EH (cell line): ENCODE measurements around the gene TXNIP.

ENCODE experiments used
- DNase-seq: peaks from one replicate; pipeline ENCODE4 v3.0.0-alpha.2; 2015; ENCODE audit warnings: low read depth

TXNIP gene

DNA sequence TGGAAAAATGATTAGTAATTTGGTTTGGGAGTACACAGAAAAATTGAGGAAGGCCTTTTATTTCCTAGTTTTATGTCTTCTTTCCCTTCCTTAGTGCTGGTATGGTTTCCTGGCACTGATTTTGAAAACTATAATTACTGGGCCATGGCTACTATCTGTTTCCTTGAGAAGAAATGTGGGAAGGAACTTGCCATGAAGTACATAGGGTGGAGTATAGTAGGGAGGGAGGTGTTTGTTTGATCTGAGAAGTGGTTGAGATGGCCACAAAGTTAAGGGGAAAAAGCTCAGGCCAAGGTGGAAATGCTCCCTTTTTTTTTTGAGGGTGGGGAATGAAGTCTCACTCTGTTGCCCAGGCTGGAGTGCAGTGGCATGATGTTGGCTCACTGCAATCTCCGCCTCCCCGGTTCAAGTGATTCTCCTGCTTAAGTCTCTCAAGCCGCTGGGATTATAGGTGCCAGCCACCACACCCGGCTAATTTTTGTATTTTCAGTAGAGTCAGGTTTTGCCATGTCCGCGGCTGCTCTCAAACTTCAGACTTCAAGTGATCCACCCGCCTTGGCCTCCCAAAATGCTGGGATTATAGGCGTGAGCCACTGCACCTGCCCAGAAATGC is 13.9 kb upstream of the TXNIP start:
- no peak for DNase-seq

- no peak for DNase-seq
These were observed 11.2 kb upstream of the TXNIP start for GRCh38 chr1:146007489-146008133.

GRCh38 chr1:146001709-146002108 is 5.3 kb upstream of the TXNIP start:
- no peak for DNase-seq

DNA sequence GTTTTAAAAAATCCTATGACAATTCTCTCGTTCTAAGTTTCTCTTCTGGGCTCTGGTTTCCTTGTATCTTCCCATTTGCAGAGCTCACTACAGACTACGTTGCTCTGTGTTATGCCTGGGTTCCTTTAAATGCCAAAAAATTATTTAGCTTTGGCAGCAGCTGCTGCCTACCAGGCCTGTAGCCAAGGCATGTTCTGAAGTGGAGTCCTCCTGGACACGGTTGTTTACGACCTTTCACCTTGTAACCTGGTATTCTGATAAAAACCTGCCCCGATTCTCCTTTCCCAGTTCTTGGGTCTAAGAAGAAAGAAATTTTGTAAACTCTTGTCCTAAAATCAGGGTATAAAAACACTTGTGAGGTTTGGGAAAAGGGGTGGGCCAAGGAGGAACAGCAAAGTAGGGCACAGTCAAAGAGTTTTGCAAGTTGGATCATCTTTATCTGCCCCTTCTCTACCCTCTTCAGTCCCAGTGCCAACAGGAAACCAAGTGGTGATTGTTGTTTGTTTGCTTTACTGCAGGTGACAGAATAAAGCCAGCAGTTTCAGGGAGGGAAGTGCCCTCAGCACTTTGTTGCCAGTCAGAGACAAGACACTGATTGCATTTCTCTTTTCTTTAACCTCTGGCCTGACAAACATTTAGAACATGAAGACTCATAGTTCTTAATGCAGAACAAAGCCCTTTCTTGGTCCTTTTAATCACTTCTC is 3.1 kb upstream of the TXNIP start:
- no peak for DNase-seq

DNA sequence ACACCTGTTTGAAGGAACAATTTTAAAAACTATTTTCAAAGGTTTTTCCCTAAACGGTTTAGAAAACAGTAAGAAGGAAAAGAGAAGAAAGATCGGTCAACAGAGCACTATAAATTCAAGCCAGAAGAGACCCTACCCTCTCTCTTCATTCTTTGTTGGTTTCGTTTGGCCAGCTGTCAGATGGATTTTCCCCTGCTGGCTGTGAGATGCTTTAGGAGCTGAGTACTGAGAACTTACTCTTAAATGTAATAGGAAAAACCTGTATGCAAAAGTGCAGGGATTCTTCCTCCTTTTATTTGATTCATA is 1.3 kb upstream of the TXNIP start:
- DNase-seq = no peak

- peak; percentile 29 for DNase-seq
These were observed 788 bp upstream of the TXNIP start for GRCh38 chr1:145997016-145997717.

GRCh38 chr1:145995964-145996432 is 381 bp downstream of the TXNIP start:
- DNase-seq = no peak

- no peak for DNase-seq
These were observed 1.1 kb downstream of the TXNIP start for GRCh38 chr1:145995148-145995881.

- DNase-seq = no peak
These were observed 1.8 kb downstream of the TXNIP start for GRCh38 chr1:145994391-145995120.

GRCh38 chr1:145993618-145994390 is 2.6 kb downstream of the TXNIP start:
- DNase-seq = no peak

- no peak for DNase-seq
These were observed 3.3 kb downstream of the TXNIP start for GRCh38 chr1:145992958-145993617.

DNA sequence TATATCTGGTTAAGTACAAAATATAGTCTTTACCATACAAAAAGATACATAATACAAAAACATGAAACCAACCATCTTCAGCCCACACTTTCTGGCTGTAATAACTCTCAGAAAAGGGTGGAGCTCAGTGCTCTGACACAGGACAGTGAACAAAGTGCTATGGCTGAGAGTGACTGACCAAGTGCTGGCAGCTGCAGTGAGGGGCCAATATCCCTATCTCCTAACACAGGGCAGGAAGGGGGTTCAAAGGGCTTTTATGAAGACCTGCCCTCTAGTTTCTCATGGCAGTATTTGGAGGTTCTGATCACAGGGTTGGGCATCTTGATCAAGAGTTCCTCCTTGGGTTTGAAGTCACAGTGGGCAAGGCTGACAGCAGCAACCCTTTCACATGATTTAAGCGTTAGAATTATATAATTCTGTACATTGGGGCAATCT is 3.9 kb downstream of the TXNIP start:
- DNase-seq = no peak

- no peak for DNase-seq
These were observed 4.5 kb downstream of the TXNIP start for GRCh38 chr1:145991735-145992412.

- no peak for DNase-seq
These were observed 6.0 kb downstream of the TXNIP start for GRCh38 chr1:145990249-145990855.

- no peak for DNase-seq
These were observed 7.6 kb downstream of the TXNIP start for GRCh38 chr1:145988773-145989172.

GRCh38 chr1:145987926-145988325 is 8.5 kb downstream of the TXNIP start:
- no peak for DNase-seq

DNA sequence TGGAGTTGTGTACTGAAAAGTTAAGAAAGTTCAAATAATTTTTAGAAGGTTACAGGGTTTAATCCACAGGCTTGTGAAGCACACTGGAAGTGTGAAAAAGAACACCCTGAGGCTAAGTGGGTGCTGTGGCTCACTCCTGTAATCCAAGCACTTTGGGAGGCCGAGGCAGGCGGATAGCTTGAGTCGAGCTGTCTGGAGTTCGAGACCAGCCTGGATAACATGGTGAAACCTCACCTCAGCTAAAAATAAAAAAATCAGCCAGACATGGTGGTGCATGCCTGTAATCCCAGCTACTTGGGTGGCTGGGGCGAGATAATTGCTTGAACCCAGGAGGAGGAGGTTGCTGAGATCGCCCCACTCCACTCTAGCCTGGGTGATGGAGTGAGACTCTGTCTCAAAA is 9.8 kb downstream of the TXNIP start:
- DNase-seq = no peak

DNA sequence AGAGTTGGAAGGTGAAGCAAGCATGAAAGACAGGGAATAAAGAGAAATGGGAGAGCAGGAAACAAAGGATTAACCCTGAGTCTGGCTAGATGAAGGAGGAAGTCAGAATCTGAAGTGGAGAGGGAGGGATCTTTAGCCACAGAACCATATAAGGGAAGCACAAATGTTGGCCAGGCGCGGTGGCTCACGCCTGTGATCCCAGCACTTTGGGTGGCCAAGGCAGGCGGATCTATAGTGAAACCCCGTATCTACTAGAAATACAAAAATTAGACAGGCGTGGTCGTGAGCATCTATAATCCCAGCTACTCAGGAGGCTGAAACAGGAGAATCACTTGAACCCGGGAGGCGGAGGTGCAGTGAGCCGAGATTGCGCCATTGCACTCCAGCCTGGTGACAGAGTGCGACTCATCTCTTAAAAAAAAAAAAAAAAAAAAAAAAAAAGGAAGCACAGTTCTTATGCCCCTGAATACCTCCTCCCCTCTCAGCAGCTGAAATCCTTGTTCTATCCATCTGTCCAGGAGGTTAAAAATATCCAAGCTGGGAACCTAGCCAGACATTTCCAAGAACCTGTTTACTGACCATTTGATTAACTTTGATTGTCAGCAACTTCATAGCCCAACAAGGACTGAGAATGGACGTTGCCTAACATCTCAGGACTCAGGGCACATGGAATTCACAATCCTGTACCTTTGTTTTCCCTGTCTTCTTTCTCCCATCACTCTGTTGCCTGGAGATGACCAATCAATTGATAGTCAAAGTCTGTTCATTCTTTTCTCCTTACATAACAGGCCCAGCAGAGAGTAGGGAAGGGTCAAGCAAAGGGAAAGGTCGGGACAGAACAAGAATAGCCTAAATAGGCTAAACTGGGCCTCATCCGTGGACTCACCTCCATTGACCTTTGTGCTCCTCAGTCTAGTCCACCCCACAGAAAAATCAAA is 10.6 kb downstream of the TXNIP start:
- DNase-seq = peak; percentile 84
